Measurements from ENCODE around the gene ONECUT1. TPM values are rescaled to one million over a fixed set of nuclear protein-coding genes. Genes with fewer than 3 reads are reported as not detected.
"Not testable (repeated sequence)": the region's sequence is repeated elsewhere in the genome, so short reads cannot be mapped to it uniquely, and the experiment has no call there.

ONECUT1 gene
- not detected for total RNA-seq

GRCh38 chr15:52790169-52790708 is at the start of gene ONECUT1:
ONECUT1 (minus strand) TSS chr15:52790336; CDS start chr15:52789884, 452 bp downstream.
- Histone ChIP-seq H3K9me3 (no peaks in the 10 kb centered on the region), H3K27me3 (peaks cover 12 to 100% (median 58%) of the 10 kb centered on the region in 4 donors), H3K4me1 (peaks cover 40 to 63% (median 58%) of the 10 kb centered on the region in 4 donors), H3K4me3 (peak within 1 kb of the TSS; percentile 51 to 57 (median 54)), H3K36me3 (no peaks in the 10 kb centered on the region), H3K27ac (replicated peaks in 1 of 4) (no peak within 1 kb of the TSS)
- intact Hi-C loops (cut with DNase I): no loop called here
- peak in 1 of 2 donors; percentile 9 for TF ChIP-seq POLR2AphosphoS5 (IDR thresholded peaks at IDR 0.05)
- TF ChIP-seq POLR2A (IDR thresholded peaks at IDR 0.05; ENCODE audit: low read depth): no peak
- DNase-seq (ENCODE audit: extremely low spot score): no peak
- WGBS: 1% methylated on average over 39 of the region's 64 CpGs

- Histone ChIP-seq H3K4me1 (no peaks in the 10 kb centered on the region), H3K36me3 (no peaks in the 10 kb centered on the region), H3K4me3 (no peak overlapping the region), H3K9me3 (peaks cover 0 to 6% (median 0%) of the 10 kb centered on the region in 4 donors), H3K27me3 (peaks cover 0 to 19% (median 0%) of the 10 kb centered on the region in 4 donors), H3K27ac (replicated peaks in 1 of 4) (no peak overlapping the region)
- WGBS: 65% methylated on average over 3 of the region's 3 CpGs
- intact Hi-C loops (cut with DNase I): no loop called here
- TF ChIP-seq POLR2A (IDR thresholded peaks at IDR 0.05; ENCODE audit: low read depth): no peak
- no peak for TF ChIP-seq POLR2AphosphoS5 (IDR thresholded peaks at IDR 0.05)
- no peak for TF ChIP-seq EP300 (IDR thresholded peaks at IDR 0.05)
- DNase-seq (ENCODE audit: extremely low spot score): no peak
Measured at GRCh38 chr15:52834379-52834778, 44.2 kb upstream of the ONECUT1 start.

- H3K9me3 ChIP-seq; intact Hi-C loops (cut with DNase I); H3K4me3 ChIP-seq; DNase-seq (ENCODE audit: extremely low spot score); H3K27ac ChIP-seq (replicated peaks in 1 of 4); H3K4me1 ChIP-seq; H3K36me3 ChIP-seq: not testable (repeated sequence)
- WGBS: 78% methylated on average over 13 of the region's 14 CpGs
- H3K27me3 ChIP-seq: peaks cover 0 to 36% (median 0%) of the 10 kb centered on the region in 4 donors
Measured at GRCh38 chr15:52824169-52824942, 34.2 kb upstream of the ONECUT1 start.

GRCh38 chr15:52822475-52822874 is 32.3 kb upstream of the ONECUT1 start:
- no peaks in the 10 kb centered on the region for H3K9me3 ChIP-seq
- intact Hi-C loops (cut with DNase I): no loop called here
- no peak overlapping the region for H3K4me3 ChIP-seq
- H3K4me1 ChIP-seq: no peaks in the 10 kb centered on the region
- WGBS: 73% methylated on average over 2 of the region's 2 CpGs
- H3K27me3 ChIP-seq: peaks cover 0 to 44% (median 0%) of the 10 kb centered on the region in 4 donors
- TF ChIP-seq EP300 (IDR thresholded peaks at IDR 0.05): no peak
- TF ChIP-seq, protein P1, sequence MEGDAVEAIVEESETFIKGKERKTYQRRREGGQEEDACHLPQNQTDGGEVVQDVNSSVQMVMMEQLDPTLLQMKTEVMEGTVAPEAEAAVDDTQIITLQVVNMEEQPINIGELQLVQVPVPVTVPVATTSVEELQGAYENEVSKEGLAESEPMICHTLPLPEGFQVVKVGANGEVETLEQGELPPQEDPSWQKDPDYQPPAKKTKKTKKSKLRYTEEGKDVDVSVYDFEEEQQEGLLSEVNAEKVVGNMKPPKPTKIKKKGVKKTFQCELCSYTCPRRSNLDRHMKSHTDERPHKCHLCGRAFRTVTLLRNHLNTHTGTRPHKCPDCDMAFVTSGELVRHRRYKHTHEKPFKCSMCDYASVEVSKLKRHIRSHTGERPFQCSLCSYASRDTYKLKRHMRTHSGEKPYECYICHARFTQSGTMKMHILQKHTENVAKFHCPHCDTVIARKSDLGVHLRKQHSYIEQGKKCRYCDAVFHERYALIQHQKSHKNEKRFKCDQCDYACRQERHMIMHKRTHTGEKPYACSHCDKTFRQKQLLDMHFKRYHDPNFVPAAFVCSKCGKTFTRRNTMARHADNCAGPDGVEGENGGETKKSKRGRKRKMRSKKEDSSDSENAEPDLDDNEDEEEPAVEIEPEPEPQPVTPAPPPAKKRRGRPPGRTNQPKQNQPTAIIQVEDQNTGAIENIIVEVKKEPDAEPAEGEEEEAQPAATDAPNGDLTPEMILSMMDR (IDR thresholded peaks at IDR 0.05): no peak
- no peak for TF ChIP-seq POLR2AphosphoS5 (IDR thresholded peaks at IDR 0.05)
- no peak for TF ChIP-seq POLR2A (IDR thresholded peaks at IDR 0.05; ENCODE audit: low read depth)
- H3K36me3 ChIP-seq: no peaks in the 10 kb centered on the region
- H3K27ac ChIP-seq (replicated peaks in 1 of 4): no peak overlapping the region
- DNase-seq (ENCODE audit: extremely low spot score): no peak

GRCh38 chr15:52819253-52819652 is 29.1 kb upstream of the ONECUT1 start:
- Histone ChIP-seq H3K36me3 (no peaks in the 10 kb centered on the region), H3K27ac (replicated peaks in 1 of 4) (no peak overlapping the region), H3K27me3 (peaks cover 0 to 44% (median 2%) of the 10 kb centered on the region in 4 donors), H3K9me3 (peaks cover 0 to 7% (median 5%) of the 10 kb centered on the region in 4 donors), H3K4me3 (no peak overlapping the region), H3K4me1 (no peaks in the 10 kb centered on the region)
- TF ChIP-seq POLR2AphosphoS5 (IDR thresholded peaks at IDR 0.05) (no peak), POLR2A (IDR thresholded peaks at IDR 0.05; ENCODE audit: low read depth) (no peak), EP300 (IDR thresholded peaks at IDR 0.05) (no peak)
- TF ChIP-seq, protein P1 (IDR thresholded peaks at IDR 0.05): no peak
- intact Hi-C loops (cut with DNase I): no loop called here
- WGBS: 75% methylated on average over 4 of the region's 4 CpGs
- no peak for DNase-seq (ENCODE audit: extremely low spot score)

DNA sequence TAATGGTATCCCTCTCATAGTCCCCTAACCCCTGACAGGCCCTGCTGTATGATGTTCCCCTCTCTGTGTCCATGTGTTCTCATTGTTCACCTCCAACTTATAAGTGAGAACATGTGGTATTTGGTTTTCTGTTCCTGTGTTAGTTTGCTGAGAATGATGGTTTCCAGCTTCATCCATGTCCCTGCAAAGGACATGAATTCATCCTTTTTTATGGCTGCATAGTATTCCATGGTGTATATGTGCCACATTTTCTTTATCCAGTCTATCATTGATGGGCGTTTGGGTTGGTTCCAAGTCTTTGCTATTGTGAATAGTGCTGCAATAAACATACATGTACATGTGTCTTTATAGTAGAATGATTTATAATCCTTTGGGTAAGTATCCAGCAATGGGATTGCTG is 25.8 kb upstream of the ONECUT1 start:
- H3K36me3 ChIP-seq; H3K4me3 ChIP-seq; intact Hi-C loops (cut with DNase I); H3K4me1 ChIP-seq; H3K27ac ChIP-seq (replicated peaks in 1 of 4); DNase-seq (ENCODE audit: extremely low spot score); H3K9me3 ChIP-seq: not testable (repeated sequence)
- WGBS: 80% methylated on average over 1 of the region's 1 CpG
- peaks cover 0 to 54% (median 2%) of the 10 kb centered on the region in 4 donors for H3K27me3 ChIP-seq

Measured in esophagus muscularis mucosa (tissue), 4 donors.